H9 (cell line): Measurements from ENCODE around the gene RFT1. TPM values are rescaled to one million over a fixed set of nuclear protein-coding genes. Genes with fewer than 3 reads are reported as not detected.

Experiments used
- DNase-seq: peaks from one replicate; pipeline ENCODE4 v3.0.0-alpha.2; 2017
- H2AFZ ChIP-seq: one replicate; pipeline ENCODE4 v1.6.1; 2013; ENCODE audit warnings: mild to moderate bottlenecking, low read length, control low read depth, moderate library complexity
- H2AK5ac ChIP-seq: 2 replicates; pipeline ENCODE4 v1.6.1; 2013; ENCODE audit warnings: low read length, control low read depth, mixed read lengths; ENCODE audit not compliant: insufficient read length
- H2BK120ac ChIP-seq: one replicate; pipeline ENCODE4 v1.6.1; 2013; ENCODE audit warnings: low read depth, mild to moderate bottlenecking, low read length, control low read depth, inconsistent platforms; ENCODE audit not compliant: poor library complexity, severe bottlenecking
- H2BK12ac ChIP-seq: 2 replicates; pipeline ENCODE4 v1.6.1; 2013; ENCODE audit warnings: low read length, control low read depth, mixed read lengths, low read depth; ENCODE audit not compliant: insufficient read length
- H2BK15ac ChIP-seq: 2 replicates; pipeline ENCODE4 v1.6.1; 2013; ENCODE audit warnings: low read depth, low read length, control low read depth
- H2BK20ac ChIP-seq: one replicate; pipeline ENCODE4 v1.6.1; 2013; ENCODE audit warnings: low read depth, mild to moderate bottlenecking, low read length, control low read depth, inconsistent platforms; ENCODE audit not compliant: poor library complexity, severe bottlenecking
- H2BK5ac ChIP-seq: 2 replicates; pipeline ENCODE4 v1.6.1; 2013; ENCODE audit warnings: low read length, control low read depth, mixed read lengths; ENCODE audit not compliant: insufficient read length
- H3K14ac ChIP-seq: 2 replicates; pipeline ENCODE4 v1.6.1; 2013; ENCODE audit warnings: low read length, control low read depth; ENCODE audit not compliant: insufficient read depth
- H3K18ac ChIP-seq: 2 replicates; pipeline ENCODE4 v1.6.1; 2013; ENCODE audit warnings: low read depth, mild to moderate bottlenecking, mixed read lengths, low read length, control low read depth; ENCODE audit not compliant: insufficient read length
- H3K23ac ChIP-seq: 2 replicates; pipeline ENCODE4 v1.6.1; 2013; ENCODE audit warnings: low read length, control low read depth, mixed read lengths, low read depth; ENCODE audit not compliant: insufficient read length
- H3K23me2 ChIP-seq: 2 replicates; pipeline ENCODE4 v1.6.1; 2013; ENCODE audit warnings: low read depth, mild to moderate bottlenecking, mixed read lengths, low read length, control low read depth; ENCODE audit not compliant: insufficient read length, poor library complexity, severe bottlenecking
- H3K27ac ChIP-seq: 2 replicates; pipeline ENCODE4 v1.5.1; 2013; ENCODE audit warnings: low read length, control low read depth, mixed read lengths, low read depth; ENCODE audit not compliant: insufficient read length
- H3K27me3 ChIP-seq: 2 replicates; pipeline ENCODE4 v1.6.1; 2013; ENCODE audit warnings: low read length, control low read depth, inconsistent platforms; ENCODE audit not compliant: insufficient read depth
- H3K4ac ChIP-seq: 2 replicates; pipeline ENCODE4 v1.6.1; 2013; ENCODE audit warnings: low read depth, mild to moderate bottlenecking, control low read depth, inconsistent platforms, low read length, moderate library complexity
- H3K4me1 ChIP-seq: 2 replicates; pipeline ENCODE4 v1.6.1; 2013; ENCODE audit warnings: low read length, control low read depth, inconsistent platforms; ENCODE audit not compliant: insufficient read depth
- H3K4me2 ChIP-seq: 2 replicates; pipeline ENCODE4 v1.6.1; 2013; ENCODE audit warnings: low read length, control low read depth, mixed read lengths; ENCODE audit not compliant: insufficient read length, insufficient read depth
- H3K56ac ChIP-seq: 2 replicates; pipeline ENCODE4 v1.6.1; 2013; ENCODE audit warnings: low read depth, mild to moderate bottlenecking, mixed read lengths, low read length, control low read depth; ENCODE audit not compliant: insufficient read length
- H3K79me1 ChIP-seq: 2 replicates; pipeline ENCODE4 v1.6.1; 2013; ENCODE audit warnings: low read depth, mild to moderate bottlenecking, moderate library complexity, low read length, control low read depth, inconsistent platforms; ENCODE audit not compliant: insufficient read depth, poor library complexity, severe bottlenecking
- H3K79me2 ChIP-seq: 2 replicates; pipeline ENCODE4 v1.6.1; 2013; ENCODE audit warnings: low read length, control low read depth, inconsistent platforms; ENCODE audit not compliant: insufficient read depth
- H3K9ac ChIP-seq: 2 replicates; pipeline ENCODE4 v1.6.1; 2013; ENCODE audit warnings: low read length, control low read depth, mixed read lengths; ENCODE audit not compliant: insufficient read length; ENCODE audit errors: extremely low read depth
- H3K9me3 ChIP-seq: one replicate; pipeline ENCODE4 v1.6.1; 2013; ENCODE audit warnings: low read depth, low read length, inconsistent platforms; ENCODE audit not compliant: control insufficient read depth
- H3T11ph ChIP-seq: one replicate; pipeline ENCODE4 v1.6.1; 2013; ENCODE audit warnings: mild to moderate bottlenecking, low read length, control low read depth, inconsistent platforms
- H4K20me1 ChIP-seq: one replicate; pipeline ENCODE4 v1.6.1; 2013; ENCODE audit not compliant: control insufficient read depth, insufficient read length, insufficient read depth
- H4K5ac ChIP-seq: 2 replicates; pipeline ENCODE4 v1.6.1; 2013; ENCODE audit warnings: low read depth, mild to moderate bottlenecking, mixed read lengths, low read length, control low read depth; ENCODE audit not compliant: insufficient read length
- H4K8ac ChIP-seq: replicated peaks from 2 replicates; pipeline ENCODE4 v1.6.1; 2013; ENCODE audit warnings: low read length, control low read depth, mixed read lengths, low read depth; ENCODE audit not compliant: insufficient read length
- H4K91ac ChIP-seq: 2 replicates; pipeline ENCODE4 v1.6.1; 2013; ENCODE audit warnings: low read depth, mild to moderate bottlenecking, moderate library complexity, mixed read lengths, low read length, control low read depth; ENCODE audit not compliant: insufficient read length
- H3K27ac Mint-ChIP-seq, 3 experiments: 2 replicates in 2 of 3; 3 replicates in 1 of 3; pipeline ENCODE4 v1.8.0; 2020 to 2021; ENCODE audit warnings: mixed read lengths in 3 of 3, mild to moderate bottlenecking in 1 of 3, moderate library complexity in 1 of 3
- H3K27me3 Mint-ChIP-seq: 2 replicates; pipeline ENCODE4 v1.8.0; 2021; ENCODE audit warnings: low read depth, mild to moderate bottlenecking, moderate library complexity, mixed read lengths
- H3K36me3 Mint-ChIP-seq, 3 experiments: 2 replicates in 2 of 3; 3 replicates in 1 of 3; pipeline ENCODE4 v1.8.0; 2020 to 2021; ENCODE audit warnings: low read depth in 3 of 3, mixed read lengths in 3 of 3; ENCODE audit not compliant: insufficient read depth in 1 of 3
- H3K4me1 Mint-ChIP-seq, 2 experiments: 2 replicates each; pipeline ENCODE4 v1.8.0; 2020; ENCODE audit warnings: mixed read lengths in 2 of 2
- H3K4me3 Mint-ChIP-seq, 2 experiments: 2 replicates in 1 of 2; 3 replicates in 1 of 2; pipeline ENCODE4 v1.8.0; 2020 to 2021; ENCODE audit warnings: mild to moderate bottlenecking in 2 of 2, mixed read lengths in 2 of 2, moderate library complexity in 1 of 2
- H3K9me3 Mint-ChIP-seq, 2 experiments: 2 replicates in 1 of 2; 3 replicates in 1 of 2; pipeline ENCODE4 v1.8.0; 2020; ENCODE audit warnings: mild to moderate bottlenecking in 2 of 2, mixed read lengths in 2 of 2, moderate library complexity in 1 of 2
- WGBS: extraction: QIAGEN DNeasy Blood & Tissue Kit; methylation state at CpG from one replicate; pipeline ENCODE4 v1.1.7; 2013; ENCODE audit warnings: missing lambda C conversion rate, low lambda C conversion rate, mixed read lengths; ENCODE audit not compliant: insufficient read length; ENCODE audit errors: extremely low coverage; 5-methylcytosine and 5-hydroxymethylcytosine counted together
- total RNA-seq: library from RNA; stranded (reverse); gene quantifications from 2 replicates; pipeline ENCODE4 v1.2.1, GENCODE V29; 2021
- TF ChIP-seq, protein P1 (sequence below): fragments of 200-600 bp; sonication (generic); conservative IDR thresholded peaks from 3 replicates; pipeline ENCODE4 v1.8.0; 2021; ENCODE audit warnings: antibody characterized with exemption, mild to moderate bottlenecking

Gene RFT1
- total RNA-seq, 1 experiment from 2014 or later: 24.1 TPM

DNA sequence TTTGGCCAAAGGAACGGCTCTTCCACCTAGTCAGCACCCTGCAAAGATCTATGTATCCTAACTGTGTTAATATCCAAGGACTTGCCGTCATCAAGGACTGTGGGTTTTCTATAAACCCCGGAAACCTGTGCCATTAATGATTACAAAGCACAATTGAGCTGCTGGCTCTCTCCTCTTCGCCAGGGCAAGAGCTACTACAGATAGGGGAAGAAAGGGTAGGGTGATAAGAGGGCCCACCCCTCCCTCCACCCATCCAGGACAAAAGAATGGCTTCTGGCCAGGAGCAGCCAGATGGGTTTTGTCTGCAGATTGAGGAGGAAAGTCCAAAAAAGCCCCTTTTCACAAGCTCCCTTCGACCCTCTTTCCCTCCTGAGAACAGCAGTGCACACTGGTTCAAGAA lies 9.9 kb downstream of the RFT1 start:
- H3K27ac ChIP-seq: no peak overlapping the region
- no peak overlapping the region for H2BK15ac ChIP-seq
- Mint-ChIP-seq H3K4me1 (no peaks in the 10 kb centered on the region), H3K27me3 (no peaks in the 10 kb centered on the region), H3K9me3 (no peaks in the 10 kb centered on the region), H3K36me3 (peaks cover 23 to 73% (median 60%) of the 10 kb centered on the region in 3 experiments; a peak in 6 of 7 replicates), H3K27ac (no peak overlapping the region), H3K4me3 (no peak overlapping the region)
- no peak overlapping the region for H4K91ac ChIP-seq
- H2BK12ac ChIP-seq: no peak overlapping the region
- no peaks in the 10 kb centered on the region for H3K27me3 ChIP-seq
- no peaks in the 10 kb centered on the region for H3K23me2 ChIP-seq
- no peak overlapping the region for H3K14ac ChIP-seq
- H3K79me1 ChIP-seq: no peaks in the 10 kb centered on the region
- TF ChIP-seq, protein P1, sequence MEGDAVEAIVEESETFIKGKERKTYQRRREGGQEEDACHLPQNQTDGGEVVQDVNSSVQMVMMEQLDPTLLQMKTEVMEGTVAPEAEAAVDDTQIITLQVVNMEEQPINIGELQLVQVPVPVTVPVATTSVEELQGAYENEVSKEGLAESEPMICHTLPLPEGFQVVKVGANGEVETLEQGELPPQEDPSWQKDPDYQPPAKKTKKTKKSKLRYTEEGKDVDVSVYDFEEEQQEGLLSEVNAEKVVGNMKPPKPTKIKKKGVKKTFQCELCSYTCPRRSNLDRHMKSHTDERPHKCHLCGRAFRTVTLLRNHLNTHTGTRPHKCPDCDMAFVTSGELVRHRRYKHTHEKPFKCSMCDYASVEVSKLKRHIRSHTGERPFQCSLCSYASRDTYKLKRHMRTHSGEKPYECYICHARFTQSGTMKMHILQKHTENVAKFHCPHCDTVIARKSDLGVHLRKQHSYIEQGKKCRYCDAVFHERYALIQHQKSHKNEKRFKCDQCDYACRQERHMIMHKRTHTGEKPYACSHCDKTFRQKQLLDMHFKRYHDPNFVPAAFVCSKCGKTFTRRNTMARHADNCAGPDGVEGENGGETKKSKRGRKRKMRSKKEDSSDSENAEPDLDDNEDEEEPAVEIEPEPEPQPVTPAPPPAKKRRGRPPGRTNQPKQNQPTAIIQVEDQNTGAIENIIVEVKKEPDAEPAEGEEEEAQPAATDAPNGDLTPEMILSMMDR: no peak
- H3K4me2 ChIP-seq: no peak overlapping the region
- no peak overlapping the region for H3T11ph ChIP-seq
- H2AK5ac ChIP-seq: no peak overlapping the region
- DNase-seq: no peak
- H4K5ac ChIP-seq: no peak overlapping the region
- no peaks in the 10 kb centered on the region for H3K9me3 ChIP-seq
- no peak overlapping the region for H3K18ac ChIP-seq
- no peaks in the 10 kb centered on the region for H3K4me1 ChIP-seq
- no peaks in the 10 kb centered on the region for H4K20me1 ChIP-seq
- H3K4ac ChIP-seq: no peak overlapping the region
- no peak overlapping the region for H2BK120ac ChIP-seq
- no peak overlapping the region for H3K9ac ChIP-seq
- no peak overlapping the region for H3K23ac ChIP-seq
- no CpG with 5 or more reads among the region's 5 CpGs for whole genome bisulfite sequencing
- no peak overlapping the region for H2BK20ac ChIP-seq
- no peak overlapping the region for H3K56ac ChIP-seq
- no peak overlapping the region for H4K8ac ChIP-seq
- no peaks in the 10 kb centered on the region for H3K79me2 ChIP-seq
- H2BK5ac ChIP-seq: no peak overlapping the region
- H2AFZ ChIP-seq: no peak overlapping the region
